SK-N-DZ (cell line): ENCODE results near the gene CDKN2B. TPM values are rescaled to one million over a fixed set of nuclear protein-coding genes. Genes with fewer than 3 reads are reported as not detected.
"Not testable (repeated sequence)": the region's sequence is repeated elsewhere in the genome, so short reads cannot be mapped to it uniquely, and the experiment has no call there.

Experiments
- DNase-seq: peaks from one replicate; pipeline ENCODE4 v3.0.0-alpha.2; 2015; ENCODE audit warnings: low spot score
- polyA plus RNA-seq, 2 experiments: library from polyadenylated mRNA; depleted of rRNA; stranded (reverse); fragments of >200 nt; gene quantifications; 2 replicates each; pipeline ENCODE4 v1.2.3, GENCODE V29; 2014

CDKN2B gene
- polyA plus RNA-seq (2014; cell fraction: cytosol; rRNA removed) = 0.50 and 0.61 TPM in 2 replicates
- 0.06 and 0.09 TPM in 2 replicates for polyA plus RNA-seq (2014; cell fraction: nucleus; rRNA removed)

DNA sequence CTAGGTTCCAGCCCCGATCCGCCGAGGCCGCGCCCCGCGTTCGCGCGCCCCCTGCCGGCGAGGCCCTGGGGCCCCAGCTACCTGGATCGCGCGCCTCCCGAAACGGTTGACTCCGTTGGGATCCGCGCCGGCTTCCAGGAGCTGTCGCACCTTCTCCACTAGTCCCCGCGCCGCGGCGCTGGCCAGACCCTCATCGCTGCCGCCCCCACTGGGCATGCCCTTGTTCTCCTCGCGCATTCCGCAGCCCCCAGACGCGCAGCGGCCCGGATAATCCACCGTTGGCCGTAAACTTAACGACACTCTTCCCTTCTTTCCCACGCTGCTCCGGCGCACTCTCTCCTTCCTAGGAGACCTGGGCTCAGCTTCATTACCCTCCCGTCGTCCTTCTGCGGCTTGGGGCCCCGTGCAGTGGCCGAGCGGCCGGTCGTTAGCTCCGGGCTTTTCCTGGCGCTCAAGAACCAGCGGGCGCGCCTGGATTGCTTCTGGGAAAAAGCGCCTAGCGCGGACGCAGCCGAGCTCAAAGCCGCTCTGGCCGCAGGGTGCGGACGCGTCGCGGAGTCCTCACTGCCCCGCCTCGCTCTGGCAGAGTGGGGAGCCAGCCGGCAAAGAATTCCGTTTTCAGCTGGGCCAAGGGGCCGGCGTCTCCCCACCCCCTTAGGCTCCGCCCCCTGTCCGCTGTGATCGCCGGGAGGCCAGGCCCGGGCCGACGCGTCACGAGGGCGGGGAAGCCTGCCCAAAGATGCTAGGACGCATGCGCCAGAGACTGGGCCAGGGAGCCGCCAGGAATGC, at the start of gene CDKN2B:
Gene CDKN2B, minus strand, starts transcription at position 589 of the 789 bp plus-strand sequence. Its CDS starts 352 bp downstream, at position 237.
- DNase-seq = peak; percentile 67

GRCh38 chr9:22057972-22058371, 48.9 kb upstream of the CDKN2B start:
- DNase-seq = not testable (repeated sequence)

DNA sequence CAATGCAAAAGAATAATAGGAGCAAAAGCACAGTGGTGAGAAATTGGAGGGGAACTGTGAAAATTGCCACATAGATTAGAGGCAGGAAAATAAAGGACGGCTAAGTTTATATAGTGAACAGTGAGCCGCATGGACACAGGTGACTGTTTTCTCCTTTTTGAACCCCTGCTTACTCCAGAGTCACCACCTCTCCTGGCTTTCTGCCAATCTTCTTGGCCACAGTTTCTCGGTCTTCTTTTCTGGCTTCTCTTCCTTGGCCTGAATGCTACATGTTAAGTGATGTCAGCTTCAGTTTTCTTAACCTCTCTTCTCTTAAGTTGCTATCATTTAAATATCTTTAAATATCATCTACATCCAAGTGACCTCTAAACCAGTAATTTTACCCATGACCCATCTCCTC, 47.3 kb upstream of the CDKN2B start:
- no peak for DNase-seq

DNA sequence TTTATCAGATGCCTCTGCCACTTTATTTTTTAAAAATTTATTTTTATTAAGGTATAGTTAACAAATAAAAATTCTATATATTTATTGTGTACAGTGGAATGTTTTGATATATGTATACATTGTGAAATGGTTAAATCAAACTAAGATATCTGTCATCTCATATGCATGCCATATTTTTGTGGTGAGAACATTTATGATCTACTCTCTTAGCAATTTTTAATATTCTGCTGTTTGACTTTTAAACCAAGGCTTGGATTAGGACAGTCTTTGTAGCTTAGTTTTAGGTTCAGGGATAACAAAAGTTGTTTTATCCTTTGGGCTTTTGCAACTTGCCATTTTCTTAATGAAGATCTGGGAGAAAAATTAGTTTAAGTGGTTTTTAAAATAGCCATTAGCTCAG, 46.0 kb upstream of the CDKN2B start:
- no peak for DNase-seq

- DNase-seq = no peak
These were observed 45.4 kb upstream of the CDKN2B start for GRCh38 chr9:22054529-22054928.

DNA sequence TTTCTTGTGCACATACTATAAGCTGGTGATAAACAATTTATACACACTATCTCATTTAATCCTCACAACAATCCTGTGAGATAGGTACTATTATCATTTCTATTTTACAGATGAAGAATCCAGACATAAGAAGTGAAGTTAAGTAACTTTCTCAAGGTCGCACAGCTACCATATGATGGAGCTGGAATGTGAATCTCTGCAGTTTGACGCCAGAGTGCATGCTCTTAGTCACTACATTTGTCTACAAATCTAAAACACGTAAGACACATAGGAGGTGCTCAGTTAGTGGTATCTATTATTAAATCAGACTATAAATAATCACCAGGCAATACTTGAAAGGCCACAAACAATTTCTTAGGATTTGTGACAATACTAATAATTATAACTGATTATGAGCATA, 45.0 kb upstream of the CDKN2B start:
- no peak for DNase-seq

- no peak for DNase-seq
These were observed 44.1 kb upstream of the CDKN2B start for GRCh38 chr9:22053178-22053577.

- no peak for DNase-seq
These were observed 43.4 kb upstream of the CDKN2B start for GRCh38 chr9:22052376-22052945.

DNA sequence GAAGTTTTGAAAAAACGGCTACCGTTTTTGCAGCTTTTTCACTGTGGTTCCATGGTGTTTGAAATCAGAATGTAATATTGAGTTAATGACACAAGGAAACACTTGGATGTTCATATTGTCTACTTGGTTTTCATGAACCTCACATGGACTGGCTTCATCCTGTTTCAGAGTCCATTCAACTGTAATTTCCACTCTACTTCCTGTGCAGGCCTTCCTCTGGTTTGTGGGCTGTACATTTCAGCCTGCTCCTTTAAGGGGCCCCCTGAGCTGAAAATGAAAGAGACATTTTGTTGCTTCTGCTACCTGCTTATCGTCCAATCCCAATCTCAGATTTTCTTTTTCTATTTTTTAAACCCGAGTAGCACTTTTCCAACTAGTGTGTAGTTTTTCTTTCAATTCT, 41.8 kb upstream of the CDKN2B start:
- no peak for DNase-seq

DNA sequence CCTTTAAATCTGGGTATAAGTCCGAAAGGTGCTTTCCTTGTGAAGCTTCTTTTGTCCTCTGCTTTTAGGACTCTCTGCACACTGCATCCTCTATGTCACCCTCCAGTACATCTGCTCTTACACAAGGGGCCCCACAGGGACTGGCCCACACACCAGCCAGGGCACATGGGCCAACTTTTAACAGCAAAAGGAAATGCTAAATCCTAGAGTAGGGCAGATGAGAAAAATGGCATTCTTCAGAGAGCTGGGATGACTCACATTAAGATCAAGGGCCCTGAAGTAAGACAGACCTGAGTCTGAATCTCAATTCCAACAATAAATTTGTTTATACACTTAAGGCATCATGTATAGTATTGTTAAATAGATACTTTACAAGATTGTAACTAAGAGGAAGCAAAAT, 40.3 kb upstream of the CDKN2B start:
- DNase-seq = no peak

DNA sequence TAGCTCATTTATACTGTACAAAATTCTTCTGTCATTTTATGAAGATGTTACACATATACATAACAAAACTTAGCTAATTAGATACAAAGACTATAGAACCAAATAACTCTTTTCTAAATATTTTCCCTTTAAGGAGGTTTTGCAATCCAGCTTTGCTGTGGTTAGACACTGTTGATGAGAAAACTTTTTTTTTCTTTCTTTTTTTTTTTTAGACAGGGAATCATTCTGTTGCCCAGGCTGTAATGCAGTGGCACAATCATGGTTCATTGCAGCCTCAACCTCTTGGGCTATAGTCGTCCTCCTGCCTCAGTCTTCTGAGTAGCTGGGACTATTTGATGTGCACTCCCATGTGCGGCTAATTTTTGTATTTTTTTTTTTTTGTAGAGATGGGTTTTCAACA, 38.5 kb upstream of the CDKN2B start:
- DNase-seq = no peak

DNA sequence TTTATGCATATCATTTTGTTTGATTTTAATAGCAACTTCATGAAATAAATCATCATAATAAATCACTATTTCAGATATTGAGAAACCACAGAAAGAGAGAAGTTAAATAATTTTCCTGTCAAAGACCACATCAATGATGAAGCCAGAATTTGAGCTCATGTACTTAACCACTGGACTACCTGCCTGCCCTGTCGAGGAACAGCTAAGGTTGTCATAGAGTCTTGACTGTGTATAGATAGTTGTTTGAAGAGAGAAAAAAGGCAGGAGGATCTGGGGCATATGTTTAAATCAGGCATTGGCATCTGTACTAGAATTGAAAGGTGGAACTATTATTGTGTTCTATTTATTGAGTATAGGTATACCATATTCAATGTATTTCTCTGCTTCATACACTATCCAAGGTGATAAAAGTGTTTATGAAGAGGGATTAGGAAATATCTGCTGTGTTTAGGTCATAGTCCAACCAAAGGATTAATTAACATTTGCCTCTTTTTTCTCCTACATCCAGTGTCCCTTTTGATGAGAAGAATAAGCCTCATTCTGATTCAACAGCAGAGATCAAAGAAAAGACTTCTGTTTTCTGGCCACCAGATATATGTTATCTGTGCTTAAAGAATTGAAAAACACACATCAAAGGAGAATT, 37.3 kb upstream of the CDKN2B start:
- DNase-seq = no peak

- no peak for DNase-seq
These were observed 36.3 kb upstream of the CDKN2B start for GRCh38 chr9:22045423-22045822.

GRCh38 chr9:22044583-22044982, 35.5 kb upstream of the CDKN2B start:
- no peak for DNase-seq

GRCh38 chr9:22043928-22044327, 34.8 kb upstream of the CDKN2B start:
- no peak for DNase-seq

GRCh38 chr9:22041775-22042174, 32.7 kb upstream of the CDKN2B start:
- DNase-seq = no peak

DNA sequence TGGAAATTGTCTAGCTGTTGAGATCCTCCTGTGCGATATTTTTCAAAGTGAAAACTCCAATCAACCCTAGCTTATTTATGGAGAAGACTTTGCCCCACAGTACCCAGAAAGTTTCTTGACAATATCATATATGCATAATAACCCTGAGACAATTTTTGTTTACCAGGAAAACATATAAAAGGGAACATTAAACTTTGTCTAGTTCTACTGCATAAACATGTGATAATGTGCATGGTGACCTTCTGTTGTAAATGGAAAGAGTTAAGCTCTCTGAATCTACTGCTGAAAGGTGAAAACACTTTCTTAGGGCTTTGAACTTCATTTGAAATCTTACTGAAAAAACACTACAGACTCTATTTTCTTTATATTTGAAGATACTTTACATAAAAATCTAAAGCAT, 32.2 kb upstream of the CDKN2B start:
- DNase-seq = no peak

DNA sequence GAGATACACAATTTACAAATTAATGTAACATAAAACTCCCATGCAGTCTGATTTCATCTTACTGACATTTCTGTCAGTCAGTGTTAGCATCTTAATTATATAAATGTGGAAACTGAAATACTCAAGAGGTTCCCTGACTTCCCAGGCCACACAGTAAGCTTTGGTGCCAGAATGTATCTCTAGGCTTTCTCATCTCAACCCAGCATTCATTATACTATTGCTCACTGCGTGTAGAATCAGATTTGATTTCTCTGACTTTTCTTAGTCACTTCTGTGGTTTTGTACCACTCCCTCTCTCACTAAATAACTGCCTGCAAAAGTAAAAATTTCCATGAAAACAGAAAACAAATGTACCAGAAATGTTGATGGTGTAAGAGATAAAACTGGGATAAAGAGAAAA, 31.7 kb upstream of the CDKN2B start:
- no peak for DNase-seq

DNA sequence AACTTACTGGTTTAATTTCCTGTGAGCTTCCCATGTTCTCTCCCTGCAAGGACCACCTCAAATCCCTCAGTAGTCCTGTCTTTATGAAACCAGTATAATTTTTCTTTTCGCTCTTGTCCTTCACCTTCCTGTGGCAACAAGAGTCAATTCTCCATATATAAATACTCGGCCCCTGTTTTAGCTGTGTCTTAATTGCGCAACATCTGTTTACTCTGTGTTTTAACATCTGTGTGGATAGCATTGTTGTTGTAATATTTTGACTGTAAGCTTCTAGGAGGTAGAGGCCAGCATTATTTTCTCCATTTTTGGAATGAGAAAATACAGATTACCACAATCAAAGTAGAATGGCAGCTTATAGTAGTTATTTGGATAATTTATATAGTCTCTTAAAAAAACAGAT, 30.2 kb upstream of the CDKN2B start:
- DNase-seq = no peak

GRCh38 chr9:22037954-22038690, 29.0 kb upstream of the CDKN2B start:
- no peak for DNase-seq

- DNase-seq = no peak
These were observed 27.9 kb upstream of the CDKN2B start for GRCh38 chr9:22036866-22037626.
